H1 (cell line): ENCODE data around the gene TMEM168. TPM values are rescaled to one million over a fixed set of nuclear protein-coding genes. Genes with fewer than 3 reads are reported as not detected.

ENCODE experiments used
- CTCF ChIA-PET: fragments of 300-600 bp; sonication (Branson Sonifier 250); formaldehyde crosslinking; loops from one replicate; lab custom pipeline; 2021; ENCODE audit not compliant: partially characterized antibody; lab: Charles Lee
- POLR2A ChIA-PET: fragments of 300-600 bp; sonication (Branson Sonifier 250); formaldehyde crosslinking; loops from one replicate; lab custom pipeline; 2021; ENCODE audit warnings: inconsistent platforms; ENCODE audit not compliant: partially characterized antibody; lab: Charles Lee
- DNase-seq, 2 experiments: peaks; one replicate each; pipeline versions ENCODE4 v3.0.0 to v3.0.0-alpha.2; 2010 to 2022; ENCODE audit warnings: low spot score in 2 of 2, low read depth in 1 of 2, mixed read lengths in 1 of 2
- FAIRE-seq: peaks from 2 replicates; lab custom pipeline; 2011; peaks lifted over from hg19 to GRCh38; lab: Jason Lieb, UNC
- H2AFZ ChIP-seq: 2 replicates; pipeline ENCODE4 v1.8.1; 2012; ENCODE audit warnings: low read length, inconsistent platforms
- H2AK5ac ChIP-seq: 2 replicates; pipeline ENCODE4 v1.6.1; 2013; ENCODE audit warnings: low read depth, low read length
- H2BK120ac ChIP-seq: replicated peaks from 2 replicates; pipeline ENCODE3; 2013; ENCODE audit warnings: low read depth, low read length, inconsistent platforms
- H2BK12ac ChIP-seq: 2 replicates; pipeline ENCODE4 v1.6.1; 2013; ENCODE audit warnings: low read depth, low read length
- H2BK15ac ChIP-seq: 2 replicates; pipeline ENCODE4 v1.6.1; 2013; ENCODE audit warnings: low read length
- H2BK20ac ChIP-seq: 2 replicates; pipeline ENCODE4 v1.6.1; 2013; ENCODE audit warnings: low read length
- H2BK5ac ChIP-seq: 2 replicates; pipeline ENCODE4 v1.6.1; 2013; ENCODE audit warnings: low read depth, low read length
- H3K14ac ChIP-seq: 2 replicates; pipeline ENCODE4 v1.6.1; 2013; ENCODE audit warnings: inconsistent platforms; ENCODE audit not compliant: insufficient read length
- H3K18ac ChIP-seq: 2 replicates; pipeline ENCODE4 v1.6.1; 2013; ENCODE audit warnings: low read length; ENCODE audit errors: extremely low read depth
- H3K23ac ChIP-seq: 2 replicates; pipeline ENCODE4 v1.6.1; 2013; ENCODE audit warnings: inconsistent platforms; ENCODE audit not compliant: insufficient read length
- H3K23me2 ChIP-seq: 2 replicates; pipeline ENCODE4 v1.6.1; 2013; ENCODE audit warnings: low read depth, low read length
- H3K27ac ChIP-seq: 2 replicates; pipeline ENCODE4 v1.6.1; 2011; ENCODE audit warnings: low read depth, low read length, inconsistent platforms
- H3K27me3 ChIP-seq, 4 experiments: replicated peaks in 1 of 4; 1 replicate in 1 of 4; 2 replicates in 3 of 4; pipeline versions ENCODE4 v1.6.1 to v1.8.1; 2011 to 2013; ENCODE audit warnings: low read length in 3 of 4, mild to moderate bottlenecking in 3 of 4, inconsistent platforms in 2 of 4, mixed read lengths in 2 of 4, moderate library complexity in 1 of 4; ENCODE audit not compliant: control insufficient read depth in 3 of 4, insufficient read depth in 3 of 4; ENCODE audit errors: extremely low read depth in 1 of 4
- H3K36me3 ChIP-seq, 4 experiments: 2 replicates each; pipeline versions ENCODE4 v1.6.1 to v1.8.1; 2011 to 2013; ENCODE audit warnings: mild to moderate bottlenecking in 4 of 4, low read length in 3 of 4, moderate library complexity in 2 of 4, control low read depth in 1 of 4, inconsistent platforms in 1 of 4; ENCODE audit not compliant: insufficient read depth in 4 of 4, control insufficient read depth in 2 of 4
- H3K4ac ChIP-seq: replicated peaks from 2 replicates; pipeline ENCODE3; 2013; ENCODE audit warnings: low read length, low read depth, mixed read lengths, inconsistent platforms; ENCODE audit not compliant: insufficient read length
- H3K4me1 ChIP-seq, 4 experiments: replicated peaks in 1 of 4; 1 replicate in 1 of 4; 2 replicates in 3 of 4; pipeline versions ENCODE4 v1.6.1 to v1.8.1; 2011 to 2013; ENCODE audit warnings: low read length in 3 of 4, inconsistent platforms in 2 of 4, mixed read lengths in 1 of 4; ENCODE audit not compliant: insufficient read depth in 4 of 4, control insufficient read depth in 3 of 4
- H3K4me2 ChIP-seq, 2 experiments: 2 replicates each; pipeline versions ENCODE4 v1.6.1 to v1.8.1; 2011 to 2013; ENCODE audit warnings: low read depth in 2 of 2, low read length in 2 of 2, control low read depth in 1 of 2, inconsistent platforms in 1 of 2, mild to moderate bottlenecking in 1 of 2; ENCODE audit not compliant: insufficient read depth in 1 of 2
- H3K4me3 ChIP-seq, 4 experiments: fragments of 200-600, 300-600 bp in 1 of 4; sonication (generic), shearing (Covaris generic), sonication (Bioruptor Twin) in 1 of 4; 2 replicates each; pipeline versions ENCODE4 v1.5.1 to v1.8.1; 2011 to 2016; ENCODE audit warnings: low read length in 4 of 4, low read depth in 3 of 4, control low read depth in 2 of 4, inconsistent platforms in 2 of 4, mild to moderate bottlenecking in 2 of 4, mixed read lengths in 1 of 4, moderate library complexity in 1 of 4; ENCODE audit not compliant: insufficient read depth in 2 of 4; ENCODE audit errors: extremely low read depth in 1 of 4
- H3K56ac ChIP-seq: replicated peaks from 2 replicates; pipeline ENCODE3; 2013; ENCODE audit warnings: low read depth, mild to moderate bottlenecking, mixed read lengths, low read length, inconsistent platforms; ENCODE audit not compliant: insufficient read length
- H3K79me1 ChIP-seq: 2 replicates; pipeline ENCODE4 v1.6.1; 2013; ENCODE audit warnings: low read depth, low read length, control low read depth
- H3K79me2 ChIP-seq, 2 experiments: 2 replicates each; pipeline versions ENCODE4 v1.6.1 to v1.8.1; 2012 to 2013; ENCODE audit warnings: low read length in 2 of 2, mild to moderate bottlenecking in 2 of 2, inconsistent platforms in 1 of 2; ENCODE audit not compliant: insufficient read depth in 2 of 2, control insufficient read depth in 1 of 2
- H3K9ac ChIP-seq, 4 experiments: replicated peaks in 1 of 4; 1 replicate in 1 of 4; 2 replicates in 3 of 4; pipeline versions ENCODE4 v1.6.1 to v1.8.1; 2011 to 2013; ENCODE audit warnings: low read depth in 3 of 4, low read length in 3 of 4, control low read depth in 2 of 4, mild to moderate bottlenecking in 2 of 4, moderate library complexity in 2 of 4, inconsistent platforms in 1 of 4; ENCODE audit errors: extremely low read depth in 1 of 4
- H3K9me3 ChIP-seq, 2 experiments: 2 replicates each; pipeline versions ENCODE4 v1.6.1 to v1.8.1; 2012 to 2013; ENCODE audit warnings: mild to moderate bottlenecking in 2 of 2, moderate library complexity in 2 of 2, control low read depth in 1 of 2, inconsistent platforms in 1 of 2, low read depth in 1 of 2, low read length in 1 of 2, mixed read lengths in 1 of 2; ENCODE audit not compliant: insufficient read depth in 2 of 2
- H4K20me1 ChIP-seq, 2 experiments: replicated peaks in 1 of 2; 2 replicates each; pipeline versions ENCODE3 to v1.8.1; 2011 to 2013; ENCODE audit warnings: inconsistent platforms in 2 of 2, low read length in 2 of 2, mild to moderate bottlenecking in 1 of 2; ENCODE audit not compliant: insufficient read depth in 2 of 2, control insufficient read depth in 1 of 2
- H4K5ac ChIP-seq: 2 replicates; pipeline ENCODE4 v1.6.1; 2013; ENCODE audit warnings: low read length, low read depth, mixed read lengths, inconsistent platforms; ENCODE audit not compliant: insufficient read length
- H4K8ac ChIP-seq: 2 replicates; pipeline ENCODE4 v1.8.0; 2013; ENCODE audit warnings: mild to moderate bottlenecking, moderate library complexity, low read length, inconsistent platforms; ENCODE audit not compliant: insufficient read depth; ENCODE audit errors: extremely low read depth
- H4K91ac ChIP-seq: replicated peaks from 2 replicates; pipeline ENCODE3; 2013; ENCODE audit warnings: low read length, mixed read lengths, inconsistent platforms; ENCODE audit not compliant: insufficient read length
- ASH2L ChIP-seq: fragments of 200-600, 300-600 bp; sonication (generic); IDR thresholded peaks from one replicate; pipeline ENCODE4 v1.7.1; 2017; ENCODE audit warnings: low read length
- ATF3 ChIP-seq: IDR thresholded peaks from 2 replicates; pipeline ENCODE4 v1.6.1; 2011; ENCODE audit warnings: low read depth, mild to moderate bottlenecking, low read length; ENCODE audit not compliant: insufficient read depth
- CHD1 ChIP-seq: IDR thresholded peaks from 2 replicates; pipeline ENCODE4 v1.6.1; 2012; ENCODE audit warnings: low read depth, low read length, improper control_type of control experiment
- CHD2 ChIP-seq: IDR thresholded peaks from 2 replicates; pipeline ENCODE4 v1.6.1; 2012; ENCODE audit warnings: low read length, improper control_type of control experiment
- EGR1 ChIP-seq: IDR thresholded peaks from 2 replicates; pipeline ENCODE4 v1.6.1; 2011; ENCODE audit warnings: low read depth, low read length, borderline replicate concordance
- EP300 ChIP-seq, 2 experiments: IDR thresholded peaks; 1 replicate in 1 of 2; 2 replicates in 1 of 2; pipeline ENCODE4 v1.6.1; 2011 to 2012; ENCODE audit warnings: low read depth in 2 of 2, low read length in 2 of 2, mild to moderate bottlenecking in 2 of 2, borderline replicate concordance in 1 of 2, inconsistent platforms in 1 of 2, moderate library complexity in 1 of 2
- GABPA ChIP-seq: IDR thresholded peaks from 2 replicates; pipeline ENCODE4 v1.6.1; 2011; ENCODE audit warnings: mild to moderate bottlenecking, low read length, moderate library complexity, borderline replicate concordance; ENCODE audit not compliant: insufficient read depth
- SP2 ChIP-seq: IDR thresholded peaks from 2 replicates; pipeline ENCODE4 v1.6.1; 2012; ENCODE audit warnings: mild to moderate bottlenecking, low read length, inconsistent platforms
- WGBS, 2 experiments: shearing (Covaris generic) in 1 of 2; methylation state at CpG; one replicate each; pipeline versions ENCODE4 v1.1.6 to v1.1.7; 2013 to 2015; ENCODE audit warnings: low lambda C conversion rate in 2 of 2, mixed read lengths in 2 of 2, inconsistent platforms in 1 of 2, low coverage in 1 of 2, missing lambda C conversion rate in 1 of 2; ENCODE audit not compliant: insufficient replicate concordance in 2 of 2, insufficient coverage in 1 of 2, insufficient read length in 1 of 2; ENCODE audit errors: extremely low coverage in 1 of 2, missing lambda C conversion rate in 1 of 2; 5-methylcytosine and 5-hydroxymethylcytosine counted together
- polyA plus RNA-seq, 7 experiments: library from polyadenylated mRNA; depleted of rRNA in 3 of 7; stranded (reverse) in 5 of 7; unstranded in 2 of 7; fragments of >200 nt in 5 of 7; fragments of 200-250 nt in 2 of 7; gene quantifications; 1 replicate in 5 of 7; 2 replicates in 1 of 7; 4 replicates in 1 of 7; pipeline versions ENCODE4 v1.2.1 to v1.2.3, GENCODE V29; 2011 to 2013; ENCODE audit warnings: missing spikeins in 2 of 7, mixed read lengths in 2 of 7
- total RNA-seq: library from RNA; stranded (reverse); fragmentation: NEBNext Ultra II Directional; extraction: Animal tissue kit (Norgen Biotek cat#: 25700); gene quantifications from 2 replicates; pipeline ENCODE4 v1.2.1, GENCODE V29; 2021
- TF ChIP-seq, protein P1 (sequence below), 3 experiments: IDR thresholded peaks; 1 replicate in 2 of 3; 2 replicates in 1 of 3; pipeline versions ENCODE4 v1.5.1 to v1.6.1; 2011; ENCODE audit warnings: low read length in 3 of 3, mild to moderate bottlenecking in 3 of 3, inconsistent platforms in 2 of 3, low read depth in 1 of 3, moderate library complexity in 1 of 3; ENCODE audit not compliant: insufficient read depth in 1 of 3; ENCODE audit errors: control extremely low read depth in 1 of 3

Gene TMEM168
- total and polyA plus RNA-seq, 2 of the 8 experiments (the other 6 are each of a cell fraction or from before 2014, with no cell fraction given) = 8.9 to 11.1 TPM

DNA sequence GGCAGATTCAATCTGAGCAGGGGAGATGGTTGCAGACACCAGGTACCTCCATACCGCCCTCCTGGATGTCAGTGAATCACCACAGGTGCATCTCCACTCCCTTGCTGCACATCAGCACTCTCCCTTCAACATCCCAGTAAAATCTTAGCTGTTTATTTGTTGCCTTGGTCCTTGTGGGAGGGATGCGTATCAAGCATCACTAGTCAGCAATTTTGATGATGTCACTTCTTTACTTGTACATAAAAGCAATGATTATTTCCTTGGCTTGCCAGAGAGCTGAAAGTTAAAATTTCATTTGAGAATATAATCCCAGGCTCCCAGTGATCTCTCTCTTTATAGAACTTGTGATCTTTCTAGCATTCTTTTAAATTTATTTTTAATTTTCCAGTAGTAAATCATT is 49.5 kb downstream of the TMEM168 start:
- no peak for FAIRE-seq
- DNase-seq = no peak
- H4K8ac ChIP-seq = no peak overlapping the region
- no peak overlapping the region for H2BK12ac ChIP-seq
- no peak overlapping the region for H3K18ac ChIP-seq
- no peak overlapping the region for H2BK20ac ChIP-seq
- H2BK15ac ChIP-seq = no peak overlapping the region
- H3K4me1 ChIP-seq = no peaks in the 10 kb centered on the region
- H3K23me2 ChIP-seq = no peaks in the 10 kb centered on the region
- no peak overlapping the region for H4K91ac ChIP-seq
- ChIA-PET POLR2A (interaction anchor here (1.4 kb wide), 1 partner anchor 49 kb away, joined by 4 read pairs; no protein-coding TSS in a partner anchor), CTCF (interaction anchor here (0.8 to 1.2 kb wide), 2 partner anchors 9 to 159 kb away, joined by 3 read pairs; no protein-coding TSS in a partner anchor)
- H3K9ac ChIP-seq = no peak overlapping the region
- no peaks in the 10 kb centered on the region for H3K36me3 ChIP-seq
- H2BK5ac ChIP-seq = no peak overlapping the region
- no peak overlapping the region for H2AK5ac ChIP-seq
- H3K4me2 ChIP-seq = no peak overlapping the region
- WGBS, 2 experiments = 95% methylated on average over 2 of the region's 2 CpGs; no CpG with 5 or more reads in 1 of the 2 experiments
- no peak overlapping the region for H3K4me3 ChIP-seq
- no peak overlapping the region for H2BK120ac ChIP-seq
- no peaks in the 10 kb centered on the region for H3K27me3 ChIP-seq
- no peak overlapping the region for H4K5ac ChIP-seq
- no peak overlapping the region for H3K56ac ChIP-seq
- H3K9me3 ChIP-seq = peaks cover 0 to 1% of the 10 kb centered on the region in 2 experiments; a peak in 2 of 4 replicates
- no peaks in the 10 kb centered on the region for H4K20me1 ChIP-seq
- no peak overlapping the region for H3K4ac ChIP-seq
- no peak overlapping the region for H3K27ac ChIP-seq
- no peaks in the 10 kb centered on the region for H3K79me1 ChIP-seq
- no peak overlapping the region for H3K14ac ChIP-seq
- no peak overlapping the region for H3K23ac ChIP-seq
- H2AFZ ChIP-seq = no peak overlapping the region
- no peaks in the 10 kb centered on the region for H3K79me2 ChIP-seq
- TF ChIP-seq, protein P1, sequence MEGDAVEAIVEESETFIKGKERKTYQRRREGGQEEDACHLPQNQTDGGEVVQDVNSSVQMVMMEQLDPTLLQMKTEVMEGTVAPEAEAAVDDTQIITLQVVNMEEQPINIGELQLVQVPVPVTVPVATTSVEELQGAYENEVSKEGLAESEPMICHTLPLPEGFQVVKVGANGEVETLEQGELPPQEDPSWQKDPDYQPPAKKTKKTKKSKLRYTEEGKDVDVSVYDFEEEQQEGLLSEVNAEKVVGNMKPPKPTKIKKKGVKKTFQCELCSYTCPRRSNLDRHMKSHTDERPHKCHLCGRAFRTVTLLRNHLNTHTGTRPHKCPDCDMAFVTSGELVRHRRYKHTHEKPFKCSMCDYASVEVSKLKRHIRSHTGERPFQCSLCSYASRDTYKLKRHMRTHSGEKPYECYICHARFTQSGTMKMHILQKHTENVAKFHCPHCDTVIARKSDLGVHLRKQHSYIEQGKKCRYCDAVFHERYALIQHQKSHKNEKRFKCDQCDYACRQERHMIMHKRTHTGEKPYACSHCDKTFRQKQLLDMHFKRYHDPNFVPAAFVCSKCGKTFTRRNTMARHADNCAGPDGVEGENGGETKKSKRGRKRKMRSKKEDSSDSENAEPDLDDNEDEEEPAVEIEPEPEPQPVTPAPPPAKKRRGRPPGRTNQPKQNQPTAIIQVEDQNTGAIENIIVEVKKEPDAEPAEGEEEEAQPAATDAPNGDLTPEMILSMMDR (IDR thresholded peaks at IDR 0.05; ENCODE audit: control extremely low read depth in 1 of 3, insufficient read depth in 1 of 3, low read depth in 1 of 3, low read length in 3 of 3) = no peak
- no peak for TF ChIP-seq ASH2L
- no peak for TF ChIP-seq EGR1
- no peak for TF ChIP-seq SP2
- TF ChIP-seq EP300 (IDR thresholded peaks at IDR 0.05; ENCODE audit: borderline replicate concordance in 1 of 2, low read depth in 2 of 2, low read length in 2 of 2) = no peak
- no peak for TF ChIP-seq CHD1
- TF ChIP-seq GABPA = no peak
- TF ChIP-seq ATF3 = no peak
- no peak for TF ChIP-seq CHD2
